Activated T-cell treated with anti-CD3 and anti-CD28 coated beads for 1 hour (primary cell): ENCODE results near the gene TMEM176A.
"Not testable (repeated sequence)": the region's sequence is repeated elsewhere in the genome, so short reads cannot be mapped to it uniquely, and the experiment has no call there.

Experiments used
- DNase-seq: peaks from one replicate; pipeline ENCODE4 v3.0.0-alpha.2; 2020; ENCODE audit warnings: low read depth

Gene TMEM176A, protein sequence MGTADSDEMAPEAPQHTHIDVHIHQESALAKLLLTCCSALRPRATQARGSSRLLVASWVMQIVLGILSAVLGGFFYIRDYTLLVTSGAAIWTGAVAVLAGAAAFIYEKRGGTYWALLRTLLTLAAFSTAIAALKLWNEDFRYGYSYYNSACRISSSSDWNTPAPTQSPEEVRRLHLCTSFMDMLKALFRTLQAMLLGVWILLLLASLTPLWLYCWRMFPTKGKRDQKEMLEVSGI

DNA sequence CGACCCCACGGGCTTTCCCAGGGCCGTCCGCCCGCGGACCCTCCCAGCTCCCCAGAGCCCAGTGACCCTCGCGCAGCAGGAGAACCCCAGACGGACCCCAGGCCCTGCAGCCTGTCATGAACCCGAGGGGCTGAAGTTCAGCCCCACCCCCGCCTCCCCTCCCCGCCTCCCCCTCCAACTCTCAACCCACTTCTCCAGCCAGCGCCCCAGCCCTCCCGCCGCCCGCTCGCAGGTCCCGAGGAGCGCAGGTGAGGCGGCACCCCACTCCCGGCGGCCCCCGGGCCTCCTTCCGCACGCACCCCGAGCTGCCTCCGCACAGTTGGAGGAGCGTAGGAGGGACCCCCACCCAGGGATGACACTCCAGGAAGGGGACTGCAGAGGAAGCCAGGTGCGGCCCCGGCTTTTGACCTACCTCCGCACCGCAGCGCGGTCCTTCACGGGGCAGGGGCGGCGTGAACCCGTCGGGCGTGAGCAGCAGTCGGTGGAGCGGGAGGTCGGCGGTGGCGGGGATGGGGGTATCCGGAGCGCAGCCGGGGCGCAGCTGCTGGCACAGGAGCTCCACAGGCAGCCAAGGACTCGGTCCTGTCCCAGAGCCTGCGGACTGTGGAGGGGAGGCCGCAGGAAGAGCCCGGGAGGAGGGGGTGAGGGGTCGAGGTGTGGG lies at the start of gene TMEM176A:
TSS of gene TMEM176A (plus strand) at position 189 of the 661 bp plus-strand sequence. CDS start 782 bp downstream, outside the sequence.
- DNase-seq: peak; percentile 6

DNA sequence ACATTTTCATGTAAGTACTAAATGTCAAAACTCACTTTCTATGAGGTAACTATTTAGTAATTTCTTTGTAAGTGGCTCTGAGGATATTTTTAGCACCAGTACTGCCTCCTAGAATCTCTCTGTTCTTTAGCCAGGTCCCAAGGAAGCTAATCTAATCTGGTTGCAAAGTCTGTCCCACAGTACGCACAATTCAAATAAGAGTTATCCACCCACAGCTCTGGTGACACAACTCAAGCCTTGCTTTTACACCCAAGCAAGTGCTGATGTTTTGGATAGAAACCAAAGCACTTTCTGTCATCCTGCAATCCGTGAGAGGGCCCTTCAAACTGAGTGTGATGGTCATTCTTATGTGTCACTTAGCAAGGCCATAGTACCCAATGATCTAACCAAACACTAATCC lies 48.9 kb upstream of the TMEM176A start:
- DNase-seq: no peak

DNA sequence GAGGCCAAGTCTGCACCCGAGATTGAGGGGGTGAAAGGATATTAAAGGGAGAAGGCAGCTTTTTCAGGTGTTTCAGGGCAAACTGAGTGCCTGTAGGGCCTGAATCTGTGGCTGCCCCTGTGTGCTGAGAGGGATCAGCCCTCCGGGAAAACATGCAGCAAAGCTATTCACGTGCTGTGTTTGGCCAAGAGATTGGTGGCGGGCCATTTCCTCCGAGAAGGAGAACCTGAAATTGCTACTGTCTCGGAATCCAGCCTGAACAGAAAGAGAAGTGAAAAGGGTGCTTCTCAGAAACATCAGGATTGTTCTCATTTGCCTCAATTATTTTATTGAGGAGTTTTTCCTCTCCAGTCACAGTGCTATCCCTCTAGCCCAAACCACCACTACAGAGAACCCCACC lies 47.3 kb upstream of the TMEM176A start:
- no peak for DNase-seq

DNA sequence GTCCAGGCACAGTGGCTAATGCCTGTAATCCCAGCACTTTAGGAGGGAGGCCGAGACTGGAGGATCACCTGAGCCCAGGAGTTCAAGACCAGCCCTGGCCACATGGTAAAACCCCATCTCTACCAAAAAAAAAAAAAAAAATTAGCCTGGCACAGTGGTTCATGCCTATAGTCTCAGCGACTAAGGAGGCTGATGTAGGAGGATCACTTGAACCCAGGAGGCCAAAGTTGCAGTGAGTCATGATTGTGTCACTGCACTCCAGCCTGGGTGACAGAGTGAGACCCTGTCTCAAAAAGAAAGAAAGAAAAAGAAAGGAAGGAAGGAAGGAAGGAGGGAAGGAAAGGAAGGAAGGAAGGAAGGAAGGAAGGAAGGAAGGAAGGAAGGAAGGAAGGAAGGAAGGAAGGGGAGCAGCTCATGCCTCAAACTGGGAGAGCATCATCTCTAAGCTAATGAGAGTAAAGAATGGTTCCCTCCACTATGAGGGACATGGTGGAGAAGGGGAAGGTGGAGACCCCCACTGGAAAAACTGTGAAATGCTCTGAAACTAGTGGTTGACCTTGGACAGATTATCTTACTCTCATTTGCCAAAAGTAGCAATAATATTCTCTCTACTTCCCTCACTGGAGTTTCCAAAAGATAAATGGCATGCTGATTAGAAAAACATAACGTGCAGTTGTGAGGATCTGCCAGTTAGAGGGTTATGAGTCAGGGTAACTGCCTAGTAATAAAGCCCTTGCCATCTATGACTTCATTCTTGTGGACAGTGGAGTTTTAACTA lies 46.6 kb upstream of the TMEM176A start:
- no peak for DNase-seq

DNA sequence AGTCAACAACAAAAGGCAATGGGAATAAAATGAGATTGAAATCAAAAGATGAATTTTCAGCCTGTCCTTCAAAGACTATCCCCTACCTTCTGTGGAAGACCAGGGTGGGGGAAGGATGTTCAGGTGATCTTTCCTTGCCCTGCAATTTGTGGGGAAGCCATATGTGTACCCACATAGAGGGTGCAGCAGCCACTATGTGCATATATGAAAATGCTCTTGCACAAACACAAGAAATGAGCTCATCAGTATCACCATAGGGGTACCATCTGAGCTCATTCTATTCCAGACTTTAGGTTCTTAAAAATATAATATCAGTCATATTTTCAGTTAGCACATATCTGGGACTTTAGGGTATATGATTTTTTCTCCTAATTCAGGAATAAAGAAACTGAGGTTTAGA lies 45.6 kb upstream of the TMEM176A start:
- no peak for DNase-seq

DNA sequence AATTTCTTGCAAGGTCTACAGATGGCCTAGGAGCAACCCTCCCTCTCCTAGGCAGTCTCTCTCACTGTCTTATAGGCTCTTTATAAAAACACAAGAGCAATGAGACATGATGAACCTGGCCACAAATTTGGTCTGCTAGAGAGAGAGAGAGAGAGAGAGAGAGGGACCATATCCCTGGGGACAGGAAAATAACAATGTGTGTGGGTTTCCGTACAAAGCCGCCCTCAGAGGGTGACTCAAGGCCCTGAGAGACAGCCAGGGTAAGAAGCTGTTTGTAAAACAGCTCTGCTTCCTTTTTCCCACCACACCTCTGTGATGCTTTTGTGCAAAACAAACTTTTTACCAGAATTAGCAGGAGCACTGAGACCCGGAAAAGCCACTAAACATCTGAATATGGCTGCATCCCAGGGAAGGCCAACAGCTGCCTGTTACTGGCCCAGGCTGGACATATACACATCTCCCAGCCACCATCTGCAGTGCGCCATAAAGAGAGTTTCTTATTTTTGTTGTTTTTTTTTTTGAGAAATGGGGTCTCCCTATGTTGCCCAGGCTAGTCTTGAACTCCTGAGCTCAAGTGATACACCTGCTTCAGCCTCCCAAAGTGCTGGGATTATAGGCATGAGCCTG lies 45.0 kb upstream of the TMEM176A start:
- DNase-seq: peak; percentile 55

DNA sequence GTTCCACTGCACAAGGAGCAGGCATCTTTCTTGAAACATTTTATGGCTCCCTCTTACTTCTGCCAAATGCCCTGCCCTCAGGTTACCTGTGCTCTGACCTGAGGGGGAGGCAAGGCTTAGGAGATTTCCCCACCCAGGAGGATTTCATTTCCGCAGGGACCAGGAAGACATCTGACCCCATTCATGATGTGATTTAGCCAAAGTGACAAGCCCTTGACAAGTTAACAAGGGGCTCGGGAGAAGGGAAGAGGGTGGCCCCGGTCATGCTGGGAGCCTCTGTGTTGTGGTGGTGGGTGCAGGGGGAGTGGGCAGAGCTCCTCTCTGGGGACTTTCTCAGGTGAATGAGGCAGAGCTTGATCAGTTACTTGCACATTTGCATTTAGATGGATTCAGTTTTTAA lies 44.4 kb upstream of the TMEM176A start:
- DNase-seq: no peak

DNA sequence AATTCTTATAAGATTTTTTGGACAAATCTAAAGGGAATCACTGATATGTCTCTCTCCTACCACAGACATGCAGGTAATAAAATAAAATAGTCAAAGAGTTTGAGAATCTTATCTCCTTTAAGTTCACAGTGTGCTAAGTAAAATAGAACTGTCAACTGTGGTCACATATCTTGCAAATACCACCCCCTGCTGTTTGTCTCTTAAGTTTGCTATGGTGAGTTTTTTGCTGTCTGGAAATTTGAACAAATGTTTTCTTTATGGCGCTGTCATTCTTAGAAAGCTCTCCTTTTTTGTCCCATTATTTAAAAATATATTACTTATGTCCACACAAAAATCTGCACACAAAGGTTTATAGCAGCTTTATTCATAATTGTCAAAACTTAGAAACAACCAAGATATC lies 43.7 kb upstream of the TMEM176A start:
- DNase-seq: no peak

DNA sequence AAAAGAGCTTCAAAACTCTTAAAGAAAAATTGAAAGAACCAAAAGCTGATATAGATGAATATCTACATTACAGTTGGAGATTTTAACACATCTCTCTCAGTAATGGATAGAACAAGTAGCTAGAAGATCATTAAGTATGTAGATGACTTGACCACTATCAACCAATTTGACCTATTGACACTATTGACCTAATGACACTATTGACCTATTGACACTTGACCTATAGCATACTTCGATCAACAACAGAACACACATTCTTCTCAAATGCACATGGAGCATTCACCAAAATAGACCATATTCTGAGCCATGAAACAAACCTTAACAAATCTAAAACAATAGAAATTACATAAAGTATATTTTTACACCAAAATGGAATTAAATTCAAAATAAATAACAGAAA lies 41.1 kb upstream of the TMEM176A start:
- DNase-seq: no peak

DNA sequence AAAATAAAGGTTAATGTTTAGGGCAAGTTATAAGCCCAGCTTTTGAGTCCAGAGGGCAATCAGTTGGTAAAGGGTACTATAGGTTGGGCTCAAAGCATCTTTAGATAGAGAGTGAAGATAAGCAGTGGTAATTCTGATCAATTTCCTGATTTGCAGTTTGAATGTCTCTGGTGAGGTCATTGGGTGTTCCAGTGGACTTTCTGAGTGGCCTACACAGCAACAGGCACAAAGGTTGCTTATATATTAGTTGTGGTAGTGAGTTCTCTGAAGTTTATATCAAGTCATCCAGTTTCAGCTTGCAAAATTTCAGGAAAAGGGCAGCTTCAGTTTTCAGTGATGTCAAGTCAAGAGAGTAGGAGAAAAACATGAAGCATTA lies 34.2 kb upstream of the TMEM176A start:
- no peak for DNase-seq

DNA sequence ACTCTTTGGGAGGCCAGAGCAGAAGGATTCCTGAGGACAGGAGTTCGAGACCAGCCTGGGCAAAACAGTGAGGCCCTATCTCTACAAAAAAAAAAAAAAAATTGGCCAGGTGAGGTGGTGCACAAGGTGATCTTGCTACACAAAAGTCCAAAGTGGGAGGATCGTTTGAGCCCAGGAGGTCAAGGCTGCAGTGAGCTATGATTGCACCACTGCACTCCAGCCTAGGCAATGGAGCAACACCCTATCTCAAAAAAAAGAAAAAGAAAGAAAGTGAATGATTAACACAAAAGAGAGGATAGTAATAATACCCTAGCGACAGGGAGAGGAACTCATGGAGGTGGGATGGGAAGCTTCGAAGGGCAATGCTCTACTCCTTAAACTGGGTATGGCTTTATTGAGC lies 30.8 kb upstream of the TMEM176A start:
- no peak for DNase-seq

DNA sequence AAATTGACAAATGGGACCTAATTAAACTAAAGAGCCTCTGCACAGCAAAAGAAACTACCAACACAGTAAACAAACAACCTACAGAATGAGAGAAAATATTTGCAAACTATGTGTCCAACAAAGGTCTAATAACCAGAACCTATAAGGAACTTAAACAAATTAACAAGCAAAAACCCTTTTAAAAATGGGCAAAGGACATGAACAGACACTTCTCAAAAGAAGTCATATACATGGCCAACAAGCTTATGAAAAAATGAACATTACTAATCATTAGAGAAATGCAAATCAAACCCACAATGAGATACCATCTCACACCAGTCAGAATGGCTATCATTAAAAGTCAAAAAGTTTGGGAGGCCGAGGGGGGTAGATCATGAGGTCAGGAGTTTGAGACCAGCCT lies 26.4 kb upstream of the TMEM176A start:
- not testable (repeated sequence) for DNase-seq

DNA sequence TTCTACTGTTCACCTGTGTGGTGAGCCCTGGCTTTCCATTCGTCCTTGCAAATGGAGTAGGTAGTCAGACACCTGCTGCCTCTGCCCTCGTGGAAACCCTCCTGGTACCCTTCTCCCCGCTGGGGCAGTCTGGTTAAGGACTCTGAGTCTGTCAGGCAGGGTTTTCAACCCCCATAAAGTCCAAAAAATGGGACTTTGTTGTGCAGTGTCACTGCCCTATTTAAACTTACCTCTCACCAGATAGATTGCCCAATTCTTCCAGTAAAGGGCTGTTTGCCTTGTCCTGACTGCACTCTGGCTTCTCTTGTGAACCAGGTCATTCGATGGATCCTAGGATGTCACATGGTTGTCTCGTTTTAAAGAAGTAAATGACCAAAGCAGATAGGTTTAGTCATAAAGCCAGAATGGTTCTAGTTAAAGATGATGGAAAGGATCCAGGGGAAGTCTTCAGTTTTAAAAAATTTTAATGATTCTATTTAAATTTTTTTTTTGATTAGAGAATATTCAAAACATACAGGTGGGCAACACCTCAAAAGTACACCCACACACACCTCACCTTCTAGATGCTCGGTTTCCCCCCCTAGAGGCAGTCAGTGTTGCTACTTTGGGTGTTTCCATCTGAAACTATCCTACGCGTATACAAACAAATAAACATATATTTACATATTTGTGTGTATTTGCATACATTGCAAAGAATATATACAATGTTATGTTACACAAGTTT lies 22.4 kb upstream of the TMEM176A start:
- DNase-seq: no peak

DNA sequence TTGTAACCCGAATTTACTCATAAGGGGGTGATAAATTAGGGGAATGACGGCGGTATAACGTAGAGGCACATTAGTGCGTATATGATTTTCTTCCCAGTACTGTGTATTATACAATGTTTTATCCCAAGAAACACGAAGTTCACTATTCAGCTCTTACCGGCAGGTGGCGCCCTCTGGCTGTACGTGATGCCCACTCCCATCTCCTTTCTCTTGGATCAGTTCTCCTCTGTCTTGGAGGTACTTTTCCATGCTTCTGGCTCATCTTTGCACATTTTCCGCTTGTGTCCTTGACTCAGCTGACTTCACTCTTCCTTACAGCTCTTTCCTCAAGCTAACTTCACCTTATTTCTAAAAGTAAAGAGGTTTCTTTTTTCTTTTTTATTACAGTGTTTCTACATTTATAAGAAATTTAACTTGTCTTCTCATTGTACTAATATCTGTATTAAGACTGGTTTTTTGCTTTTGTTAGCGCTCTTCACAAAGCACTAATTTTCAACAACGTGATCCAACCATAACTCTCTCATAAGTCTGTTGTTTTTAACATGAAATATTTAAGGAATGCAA lies 21.7 kb upstream of the TMEM176A start:
- peak; percentile 71 for DNase-seq

DNA sequence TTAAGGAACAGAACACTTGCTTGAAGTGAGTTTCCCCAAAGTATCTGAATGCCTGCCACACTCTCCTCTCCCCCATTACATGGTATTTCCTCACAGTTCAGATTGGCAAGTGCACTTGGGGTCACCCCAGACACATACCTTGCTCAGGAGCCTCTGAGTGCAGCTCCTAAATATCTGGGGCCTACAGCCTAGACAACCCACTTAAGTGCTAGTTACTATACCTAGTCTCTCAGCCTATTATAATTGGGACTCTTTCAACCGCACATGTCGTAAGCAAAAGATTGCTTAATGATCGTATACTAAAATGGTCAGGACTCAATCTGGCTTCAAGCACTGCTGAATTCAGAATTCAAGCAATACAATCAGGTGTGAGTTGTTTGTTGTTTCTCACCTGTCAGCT lies 20.3 kb upstream of the TMEM176A start:
- no peak for DNase-seq

DNA sequence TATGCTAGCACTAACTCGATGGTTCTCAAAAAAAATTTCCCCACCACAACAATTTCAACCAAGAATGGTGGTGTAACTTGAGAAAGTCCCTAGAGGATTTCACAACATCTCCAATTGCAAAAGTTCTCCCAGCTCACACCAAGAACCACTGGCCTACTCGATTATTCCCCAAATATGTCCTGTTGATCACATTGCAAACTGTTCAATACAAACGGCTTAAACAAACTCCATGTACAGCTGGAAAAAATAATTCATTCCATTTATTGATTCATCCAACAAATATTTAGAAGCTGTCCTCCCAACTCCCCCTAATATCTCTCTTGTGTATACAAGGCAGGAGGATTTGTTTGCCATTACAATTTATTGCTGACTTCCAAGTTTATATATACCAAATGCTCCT lies 19.5 kb upstream of the TMEM176A start:
- DNase-seq: no peak

DNA sequence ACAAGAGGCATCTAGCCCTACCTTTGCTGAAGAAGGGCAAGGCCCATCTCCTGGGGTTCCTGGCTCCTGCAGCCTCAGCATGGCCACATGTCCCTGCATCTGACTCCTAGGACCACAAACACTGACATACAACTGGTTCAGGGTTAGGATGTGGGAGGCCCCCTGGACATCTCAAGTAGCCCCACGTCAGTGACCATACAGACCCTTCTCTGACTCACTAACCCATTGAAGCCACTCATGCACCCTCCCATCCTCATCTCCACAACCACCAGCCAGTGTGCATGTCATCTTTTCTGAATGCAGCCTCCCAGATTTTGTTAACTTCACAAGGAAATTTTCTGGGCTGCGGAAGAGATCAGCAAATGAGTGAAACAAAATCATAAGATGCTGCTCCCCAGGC lies 18.6 kb upstream of the TMEM176A start:
- DNase-seq: no peak

DNA sequence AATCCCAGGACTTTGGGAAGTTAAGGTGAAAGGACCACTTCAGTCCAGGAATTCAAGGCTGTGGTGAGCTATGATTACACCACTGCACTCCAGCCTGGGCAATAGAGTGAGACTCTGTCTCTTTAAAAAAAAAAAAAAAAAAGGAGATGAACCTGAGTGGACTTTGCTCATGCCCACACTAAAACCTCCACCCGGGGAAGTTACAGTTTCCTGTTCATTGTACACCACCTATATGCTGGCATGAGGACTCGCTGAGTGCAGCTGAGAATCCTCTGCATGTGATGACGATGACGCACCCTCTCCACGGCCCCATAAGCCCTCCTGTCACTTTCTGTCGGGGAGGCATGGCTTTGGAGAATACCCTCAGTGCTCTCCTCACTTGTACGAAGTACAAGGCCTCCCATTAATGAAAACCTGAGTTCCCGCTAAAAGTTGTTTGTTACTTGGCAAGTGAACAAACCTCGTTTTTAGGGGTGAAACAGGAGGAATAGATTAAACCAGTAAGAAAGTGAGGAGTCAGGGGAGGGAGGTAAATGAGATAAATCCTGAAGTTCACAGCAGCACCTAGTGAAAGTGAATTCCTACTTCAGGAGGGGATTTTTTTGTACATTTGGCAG lies 16.3 kb upstream of the TMEM176A start:
- no peak for DNase-seq

DNA sequence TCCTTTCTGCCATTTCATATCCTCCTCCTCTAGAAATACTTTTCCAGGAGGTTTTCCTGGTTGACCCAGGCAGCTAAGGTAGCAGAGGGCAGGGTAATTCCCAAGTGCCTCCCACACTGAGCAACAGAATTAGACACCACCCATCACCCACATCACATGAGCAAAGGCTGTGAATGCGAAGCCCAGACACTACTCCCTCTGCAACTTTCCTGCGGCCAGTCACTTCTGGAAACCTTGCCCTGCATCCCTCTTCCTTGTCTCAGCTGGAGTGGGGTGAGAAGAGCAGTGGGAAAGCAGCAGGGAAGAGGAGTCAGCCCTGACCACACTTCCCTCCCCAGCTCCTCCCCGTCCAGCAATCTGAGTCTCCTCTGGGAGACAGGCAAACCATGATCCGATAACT lies 15.6 kb upstream of the TMEM176A start:
- no peak for DNase-seq

DNA sequence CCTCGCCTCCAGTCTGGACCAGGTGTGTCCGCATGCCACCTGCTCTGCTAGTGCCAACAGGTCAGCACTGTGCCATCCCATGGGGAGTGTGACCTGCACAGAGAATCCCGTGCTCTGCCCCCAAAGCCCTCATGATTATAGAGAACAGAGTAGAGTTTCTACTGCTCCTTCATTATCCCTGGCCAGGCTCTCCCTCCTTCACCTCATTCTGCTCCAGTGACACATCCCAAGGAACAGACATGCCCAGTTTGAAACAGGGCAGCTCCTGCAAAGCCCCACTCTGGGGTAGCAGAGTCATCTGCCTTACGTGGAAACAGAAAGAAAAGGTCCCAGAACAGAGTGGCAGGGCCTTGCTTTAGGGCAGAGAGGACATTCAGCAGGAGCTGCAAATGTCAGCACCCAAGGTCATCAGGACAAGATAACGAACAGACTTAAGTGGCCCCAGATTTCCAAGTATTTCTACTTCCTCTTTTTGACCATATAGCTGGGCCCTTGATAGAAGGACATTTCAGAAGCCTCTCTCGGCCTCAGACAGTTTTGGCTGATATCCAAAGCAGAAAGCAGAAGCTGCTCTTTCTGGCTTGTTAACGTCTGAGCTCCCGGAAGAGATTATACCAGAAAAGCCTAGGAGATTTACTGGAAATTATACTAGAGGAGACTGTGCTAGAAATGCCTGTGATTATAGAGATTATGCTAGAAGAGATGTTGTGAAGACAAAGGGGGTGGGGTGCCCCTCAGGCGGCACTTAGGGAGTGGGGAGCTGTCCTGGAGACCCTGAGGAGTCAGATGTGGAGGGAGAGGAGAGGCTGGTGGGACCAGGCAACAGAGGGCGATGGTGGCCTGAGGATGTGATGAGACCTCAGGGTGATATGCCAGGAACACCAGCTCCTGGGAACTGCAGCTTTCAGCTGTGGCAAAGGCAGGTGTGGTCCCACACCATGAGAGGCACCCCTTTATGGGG lies 13.0 kb upstream of the TMEM176A start:
- DNase-seq: no peak
